GM13977 (cell line): Measurements from ENCODE around the gene ISCU.

ENCODE experiments used
- DNase-seq: peaks from one replicate; pipeline ENCODE4 v3.0.0; 2012; ENCODE audit warnings: low spot score
- in situ Hi-C: fragments of 300-500 bp; cut with MboI; formaldehyde crosslinking; loops from one replicate; pipeline ENCODE4 v1.12.0; 2022; ENCODE audit warnings: low sequenced_read_pairs, low pct_unique_long_range_greater_than_20kb, mixed read lengths, inconsistent platforms; ENCODE audit not compliant: unreplicated experiment
- TF ChIP-seq, protein P1 (sequence below): IDR thresholded peaks from 2 replicates; pipeline ENCODE4 v1.5.1; 2012; ENCODE audit warnings: mild to moderate bottlenecking, control low read depth; ENCODE audit not compliant: insufficient read depth; ENCODE audit errors: extremely low read depth, missing control alignments

ISCU gene

DNA sequence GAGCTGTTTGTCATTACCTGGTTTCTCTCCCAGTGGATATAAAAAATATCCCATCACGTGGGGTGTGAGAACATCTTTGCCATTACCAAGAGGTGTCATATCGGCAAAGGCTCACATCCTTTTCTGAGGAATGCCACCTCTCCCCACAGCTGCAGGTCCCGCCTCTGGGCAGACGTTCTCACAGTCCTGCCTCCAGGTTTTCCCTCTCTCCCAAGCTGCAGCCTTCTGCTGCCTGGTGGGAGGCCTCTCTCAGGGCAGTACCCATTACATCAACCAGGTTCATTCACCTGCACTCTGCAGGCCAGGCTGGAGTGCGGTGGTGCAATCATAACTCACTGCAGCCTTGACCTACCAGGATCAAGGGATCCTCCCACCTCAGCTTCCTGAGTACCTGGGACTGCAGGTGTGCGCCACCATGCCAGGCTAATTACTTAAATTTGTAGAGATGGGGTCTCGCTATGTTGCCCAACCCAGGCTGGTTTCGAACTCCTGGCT is 50.4 kb downstream of the ISCU start:
- TF ChIP-seq, protein P1, sequence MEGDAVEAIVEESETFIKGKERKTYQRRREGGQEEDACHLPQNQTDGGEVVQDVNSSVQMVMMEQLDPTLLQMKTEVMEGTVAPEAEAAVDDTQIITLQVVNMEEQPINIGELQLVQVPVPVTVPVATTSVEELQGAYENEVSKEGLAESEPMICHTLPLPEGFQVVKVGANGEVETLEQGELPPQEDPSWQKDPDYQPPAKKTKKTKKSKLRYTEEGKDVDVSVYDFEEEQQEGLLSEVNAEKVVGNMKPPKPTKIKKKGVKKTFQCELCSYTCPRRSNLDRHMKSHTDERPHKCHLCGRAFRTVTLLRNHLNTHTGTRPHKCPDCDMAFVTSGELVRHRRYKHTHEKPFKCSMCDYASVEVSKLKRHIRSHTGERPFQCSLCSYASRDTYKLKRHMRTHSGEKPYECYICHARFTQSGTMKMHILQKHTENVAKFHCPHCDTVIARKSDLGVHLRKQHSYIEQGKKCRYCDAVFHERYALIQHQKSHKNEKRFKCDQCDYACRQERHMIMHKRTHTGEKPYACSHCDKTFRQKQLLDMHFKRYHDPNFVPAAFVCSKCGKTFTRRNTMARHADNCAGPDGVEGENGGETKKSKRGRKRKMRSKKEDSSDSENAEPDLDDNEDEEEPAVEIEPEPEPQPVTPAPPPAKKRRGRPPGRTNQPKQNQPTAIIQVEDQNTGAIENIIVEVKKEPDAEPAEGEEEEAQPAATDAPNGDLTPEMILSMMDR: no peak
- DNase-seq: no peak
- in situ Hi-C loops: no loop called here

DNA sequence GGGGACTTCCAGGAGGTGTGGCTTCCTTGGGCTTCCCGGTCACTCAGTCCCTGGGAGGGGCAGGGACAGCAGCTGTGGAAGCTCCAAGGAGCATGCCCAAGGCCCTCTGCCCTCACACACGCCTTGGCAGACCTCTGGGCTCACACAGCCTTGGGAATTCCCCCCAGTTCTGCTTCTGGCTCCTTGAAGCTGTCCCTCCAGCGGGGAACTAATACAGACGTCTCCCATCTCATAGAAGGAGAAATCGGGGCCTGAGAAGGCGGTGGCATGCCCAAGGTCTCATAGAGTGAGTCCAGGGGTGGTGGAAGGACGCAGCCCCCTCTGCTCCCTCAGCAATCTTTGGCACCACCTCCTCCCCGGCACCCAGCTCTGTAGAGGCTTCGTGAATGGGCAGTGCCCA is 51.2 kb downstream of the ISCU start:
- in situ Hi-C loops: no loop called here
- DNase-seq: no peak
- TF ChIP-seq, protein P1: no peak

DNA sequence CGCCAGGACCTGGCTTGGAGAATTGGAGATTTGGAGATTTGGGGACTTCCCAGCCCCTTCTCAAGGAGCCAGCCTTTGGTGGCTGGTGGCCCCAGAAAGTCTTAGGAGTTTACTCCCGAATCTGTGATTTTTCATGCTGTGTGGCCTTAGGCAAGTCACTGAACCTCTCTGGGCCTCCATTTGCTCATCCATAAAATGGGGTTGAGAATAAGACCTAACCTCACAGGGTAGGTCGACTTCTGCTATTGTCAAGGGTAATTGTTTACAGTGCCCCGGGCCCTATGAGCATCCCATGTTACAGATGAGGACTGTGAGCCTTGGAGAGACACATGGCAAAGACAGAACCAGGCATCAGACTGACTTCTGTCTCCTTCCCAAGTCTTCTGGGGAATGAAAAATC is 51.6 kb downstream of the ISCU start:
- TF ChIP-seq, protein P1: no peak
- in situ Hi-C loops: no loop called here
- DNase-seq: no peak

DNA sequence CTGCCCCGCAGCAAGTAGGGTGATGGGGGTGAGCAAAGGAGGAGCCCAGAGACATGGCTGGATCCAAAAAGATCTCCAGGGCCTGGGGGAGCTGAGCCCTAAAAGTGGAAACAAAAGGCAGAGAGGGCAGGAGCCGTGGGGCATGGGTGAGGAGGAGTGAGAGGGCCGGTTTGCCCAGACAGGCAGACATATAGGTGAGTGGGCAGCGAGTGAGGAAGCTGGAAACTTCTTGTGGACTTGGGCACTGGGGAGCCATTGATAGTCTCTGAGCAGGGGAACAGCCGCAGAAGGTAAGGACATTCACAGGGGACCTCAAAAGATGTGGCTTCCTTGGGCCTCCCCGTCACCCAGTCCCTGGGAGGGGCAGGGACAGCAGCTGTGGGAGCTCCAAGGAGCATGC is 52.2 kb downstream of the ISCU start:
- in situ Hi-C loops: loop anchor here (5.0 kb wide), 1 partner anchor 47 kb away; no protein-coding TSS in a partner anchor
- TF ChIP-seq, protein P1: no peak
- no peak for DNase-seq

DNA sequence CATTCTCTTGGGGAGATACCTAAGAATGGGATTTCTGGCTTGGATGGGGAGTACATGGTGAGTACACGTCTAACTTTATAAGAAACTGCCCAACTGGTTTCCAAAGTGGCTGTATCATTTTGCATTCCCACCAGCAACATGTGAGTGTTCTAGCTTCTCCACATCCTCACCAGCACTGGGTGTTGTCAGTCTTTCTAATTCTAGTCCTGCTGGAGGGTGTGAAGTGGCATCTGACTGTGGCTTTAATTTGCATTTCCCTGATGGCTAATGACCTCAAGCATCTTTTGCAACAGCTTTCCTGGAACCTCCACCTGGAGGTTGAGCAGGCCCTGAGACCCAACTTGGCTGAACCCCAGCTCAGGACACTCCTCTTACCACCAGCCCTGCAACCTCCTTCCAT is 53.5 kb downstream of the ISCU start:
- TF ChIP-seq, protein P1: no peak
- no peak for DNase-seq
- in situ Hi-C loops: loop anchor here (5.0 kb wide), 1 partner anchor 49 kb away; no protein-coding TSS in a partner anchor

DNA sequence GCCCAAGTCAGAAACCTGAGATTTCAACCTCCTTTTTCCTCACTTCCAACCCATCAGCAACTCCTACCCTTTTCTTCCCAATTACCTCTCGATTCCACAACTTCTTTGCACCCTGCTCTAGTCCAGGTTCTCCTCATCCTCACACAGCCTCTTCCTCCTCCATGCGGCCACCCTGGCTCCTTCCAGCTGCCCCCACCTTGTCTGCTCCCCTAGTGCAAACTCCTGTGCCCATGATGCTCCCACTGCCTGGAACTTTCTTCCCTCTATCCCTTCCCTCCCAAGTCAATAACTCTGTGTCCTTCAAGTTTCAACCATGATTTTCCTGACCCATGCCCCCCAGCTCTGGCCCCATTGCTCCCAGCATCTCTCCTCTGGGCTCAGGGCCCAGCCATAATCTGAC is 54.0 kb downstream of the ISCU start:
- in situ Hi-C loops: loop anchor here (5.0 kb wide), 1 partner anchor 49 kb away; no protein-coding TSS in a partner anchor
- DNase-seq: no peak
- TF ChIP-seq, protein P1: no peak
